Astrocyte of the hippocampus (primary cell): ENCODE results near the gene ZNF385C.

Source experiments
- DNase-seq: peaks from one replicate; pipeline ENCODE4 v3.0.0; 2011; ENCODE audit warnings: low read depth, low spot score

Gene ZNF385C

DNA sequence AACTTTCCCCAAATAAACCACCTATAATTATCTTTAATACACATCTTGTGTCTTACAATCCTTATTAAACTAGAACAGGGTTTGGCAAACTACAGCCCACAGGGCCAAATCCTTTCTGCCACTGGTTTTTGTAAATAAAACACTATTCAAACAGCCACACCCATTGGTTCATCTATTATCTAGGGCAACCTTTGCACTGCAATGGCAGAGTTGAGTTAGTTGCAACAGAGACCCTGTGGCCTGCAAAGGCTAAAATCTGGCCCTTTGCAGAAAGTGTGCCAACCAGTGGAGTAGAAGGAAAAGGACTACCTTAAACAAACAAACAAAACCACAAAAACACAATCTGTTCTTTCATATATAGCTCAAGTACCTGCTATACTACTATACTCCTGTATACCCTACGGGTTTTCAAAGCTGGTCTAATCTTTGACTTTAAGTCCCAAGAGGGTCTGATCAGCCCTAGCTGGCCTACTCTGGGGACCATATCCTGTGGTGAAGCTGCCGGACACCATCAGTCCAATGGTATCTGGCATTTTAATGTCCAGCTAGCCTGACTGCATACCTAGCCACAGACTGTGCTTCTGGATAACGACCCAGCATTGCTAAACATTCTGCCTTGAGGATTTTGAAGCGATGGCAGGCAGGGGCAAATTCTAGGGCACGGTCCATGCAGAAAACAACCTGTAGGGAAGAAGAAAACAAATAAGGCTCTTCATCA is 108.4 kb downstream of the ZNF385C start:
- no peak for DNase-seq

DNA sequence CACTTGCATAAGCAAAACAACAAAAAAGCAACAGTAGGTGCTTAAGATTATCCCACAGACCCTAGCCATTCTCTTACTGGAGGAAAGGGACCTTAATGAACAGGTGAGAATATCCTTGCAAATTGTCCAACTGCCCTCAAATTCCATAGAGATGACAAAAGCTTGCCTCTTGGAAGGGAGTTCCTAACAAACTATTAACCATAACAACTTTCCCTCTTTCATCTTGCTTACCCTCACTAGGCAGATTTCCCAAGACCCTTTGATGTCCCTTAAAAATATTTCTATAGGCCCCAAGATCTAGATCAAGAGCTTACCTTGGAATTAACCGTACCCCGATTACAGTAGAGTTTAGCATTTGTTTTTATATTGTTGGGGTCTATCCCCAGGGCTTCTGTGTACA is 109.9 kb downstream of the ZNF385C start:
- no peak for DNase-seq

DNA sequence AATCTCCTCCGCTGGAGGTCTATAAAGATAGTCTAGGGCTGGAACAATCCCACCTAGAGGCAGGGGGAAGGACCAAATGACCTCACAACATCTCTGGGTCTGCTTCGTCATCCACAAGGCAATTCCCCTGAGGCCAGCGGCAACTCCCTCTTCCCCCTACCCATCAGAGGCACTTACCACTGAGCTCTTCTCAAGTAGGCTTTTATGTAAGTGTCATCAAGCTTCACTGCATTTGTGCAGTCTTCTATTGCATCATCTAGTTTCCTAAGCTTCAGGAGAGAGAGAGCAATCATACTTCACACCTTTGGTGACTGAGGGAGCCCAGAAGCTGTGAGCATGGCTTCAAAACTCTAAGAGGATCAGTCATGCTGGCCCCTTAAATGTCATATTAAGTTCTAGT is 110.6 kb downstream of the ZNF385C start:
- no peak for DNase-seq

DNA sequence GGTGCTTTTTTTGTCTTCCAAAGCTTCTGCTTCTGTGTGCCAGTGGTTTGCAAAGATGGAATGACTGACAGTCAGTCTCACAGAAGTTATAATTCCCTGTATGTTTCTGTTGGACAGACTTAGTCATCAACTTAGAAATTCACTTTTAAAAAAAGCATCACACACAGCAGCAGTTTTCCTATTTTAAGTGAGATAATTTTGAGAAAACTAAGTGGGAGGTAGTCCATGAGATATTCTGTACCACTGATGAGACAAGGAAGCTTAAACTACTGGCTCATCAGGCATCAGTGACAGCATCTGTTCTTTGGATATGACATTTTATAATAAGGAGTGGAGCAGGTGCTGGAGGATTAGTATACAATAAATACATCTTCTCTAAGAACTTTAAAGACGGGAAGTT is 111.6 kb downstream of the ZNF385C start:
- no peak for DNase-seq

DNA sequence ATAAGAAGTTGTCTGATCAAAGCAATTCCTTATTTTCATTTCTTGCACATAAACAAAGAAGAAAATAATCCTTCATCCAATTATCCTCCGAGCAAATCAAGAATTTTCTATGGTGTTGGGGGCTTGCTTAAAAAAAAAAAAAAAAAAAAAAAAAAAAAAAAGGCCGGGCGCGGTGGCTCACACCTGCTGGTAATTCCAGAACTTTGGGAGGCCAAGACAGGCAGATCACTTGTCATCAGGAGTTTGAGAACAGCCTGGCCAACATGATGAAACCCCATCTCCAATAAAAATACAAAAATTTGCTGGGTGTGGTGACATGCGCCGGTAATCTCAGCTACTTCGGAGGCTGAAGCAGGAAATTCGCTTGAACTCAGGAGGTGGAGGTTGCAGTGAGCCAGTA is 112.4 kb downstream of the ZNF385C start:
- DNase-seq = no peak

DNA sequence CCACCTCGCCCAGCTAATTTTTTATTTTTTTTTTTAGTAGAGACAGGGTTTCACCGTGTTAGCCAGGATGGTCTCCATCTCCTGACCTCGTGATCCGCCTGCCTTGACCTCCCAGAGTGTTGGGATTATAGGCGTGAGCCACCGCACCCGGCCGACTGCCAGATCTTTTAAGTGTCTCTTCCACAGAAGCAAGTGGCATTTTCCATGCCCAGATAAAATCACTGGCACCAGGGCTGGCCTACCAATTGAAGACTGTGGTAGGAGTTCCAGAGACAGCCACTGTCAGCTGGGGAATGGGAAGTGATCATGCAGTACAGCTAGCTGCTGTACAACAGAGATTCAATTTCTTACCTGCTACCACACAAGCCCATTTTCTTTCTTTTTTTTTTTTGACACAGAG is 113.8 kb downstream of the ZNF385C start:
- DNase-seq = no peak

DNA sequence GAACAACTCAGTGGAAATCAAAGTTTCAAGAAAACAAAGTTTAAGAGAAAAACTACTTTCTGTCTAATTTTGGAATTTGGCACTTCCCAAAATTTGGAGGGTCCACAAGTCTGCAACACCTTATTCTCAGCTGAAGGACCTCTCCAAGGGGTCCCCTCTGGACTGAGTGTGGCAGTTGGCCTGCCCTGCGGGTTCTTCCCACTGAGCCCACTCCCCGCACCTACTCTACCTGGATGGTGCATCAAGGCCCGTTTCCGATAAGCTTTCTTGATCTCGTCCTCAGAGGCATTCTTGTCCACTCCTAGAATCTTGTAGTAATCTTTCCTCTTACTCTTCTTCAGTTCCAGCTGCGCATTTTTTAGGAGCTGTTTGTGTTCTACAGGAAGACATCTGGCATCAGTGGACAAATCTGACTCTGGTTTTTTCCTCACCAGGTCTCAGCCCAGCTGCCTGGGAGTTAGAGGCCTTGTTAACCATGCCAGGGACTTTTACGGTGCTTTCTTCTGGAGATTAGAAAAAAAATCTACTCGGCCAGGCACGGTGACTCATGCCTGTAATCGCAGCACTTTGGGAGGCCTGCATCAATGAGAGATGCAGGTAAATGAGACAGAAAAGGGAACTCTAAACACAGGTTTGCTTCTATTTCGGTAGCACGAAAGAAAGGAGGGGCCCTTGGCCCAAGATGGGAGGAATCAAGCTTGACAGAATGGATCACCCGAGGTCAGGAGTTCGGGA is 116.1 kb downstream of the ZNF385C start:
- peak; percentile 81 for DNase-seq

DNA sequence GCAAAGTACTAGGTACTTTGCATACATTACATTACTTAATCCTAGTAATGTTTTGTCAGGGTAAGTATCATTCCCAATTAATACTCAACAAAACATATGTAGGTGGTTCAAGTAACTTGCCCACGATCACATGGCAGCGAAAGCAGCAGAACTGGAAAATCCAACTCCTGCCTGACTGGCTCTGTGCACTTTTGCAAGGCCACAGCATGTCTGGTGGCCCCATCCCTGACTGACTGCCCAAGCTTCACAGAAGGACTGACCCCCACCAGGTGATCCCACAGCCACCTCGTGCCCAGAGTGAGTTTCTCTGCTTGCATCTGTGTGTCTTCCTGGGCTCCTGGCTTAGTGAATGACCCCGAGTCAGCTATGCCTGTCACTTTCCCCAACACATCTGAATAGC is 120.3 kb downstream of the ZNF385C start:
- DNase-seq = no peak

DNA sequence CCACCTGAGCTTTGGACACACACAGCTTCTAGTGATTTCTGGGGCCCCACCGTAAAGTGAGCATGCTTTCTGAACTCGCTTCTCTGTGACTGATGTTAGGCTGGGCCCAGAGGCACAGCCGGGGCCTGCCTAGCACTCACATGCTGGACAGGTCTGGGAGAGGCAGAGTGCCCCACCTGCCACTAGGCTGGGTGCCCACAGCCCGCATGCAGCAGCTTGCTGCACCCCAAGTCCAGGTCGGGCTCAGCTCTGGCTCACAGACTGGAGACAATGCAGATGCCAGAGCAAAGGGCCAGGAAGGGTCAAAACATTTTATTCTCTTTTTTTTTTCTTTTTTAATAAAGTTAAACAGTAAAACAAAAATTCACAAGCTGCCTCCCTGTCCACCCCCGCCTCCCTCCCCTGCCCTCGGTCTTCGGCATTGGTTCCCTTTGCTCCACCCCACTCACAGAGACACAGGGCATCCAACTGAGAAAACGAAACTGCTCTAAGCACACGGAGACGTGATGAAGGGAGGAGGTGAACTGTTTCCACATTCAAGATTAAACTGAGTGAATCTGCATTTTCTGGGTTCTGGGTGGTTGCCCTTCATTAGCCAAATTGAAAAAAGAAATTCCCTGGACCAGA is 122.0 kb downstream of the ZNF385C start:
- no peak for DNase-seq
